ENCODE measurements around the gene ARHGEF10L.

The ARHGEF10L gene

GRCh38 chr1:17558541-17558940, 19.0 kb downstream of the ARHGEF10L start:
- no peak for DNase-seq (ENCODE audit: low read depth)
- H3K4me3 ChIP-seq (ENCODE audit: low read depth, low read length), result no peak overlapping the region
- no peak for TF ChIP-seq CTCF (IDR thresholded peaks at IDR 0.05; ENCODE audit: control insufficient read depth, extremely low read depth, insufficient read depth)

GRCh38 chr1:17558954-17559614, 19.6 kb downstream of the ARHGEF10L start:
- no peak overlapping the region for H3K4me3 ChIP-seq (ENCODE audit: low read depth, low read length)
- TF ChIP-seq CTCF (IDR thresholded peaks at IDR 0.05; ENCODE audit: control insufficient read depth, extremely low read depth, insufficient read depth), result no peak
- no peak for DNase-seq (ENCODE audit: low read depth)

- no peak for DNase-seq (ENCODE audit: low read depth)
- no peak overlapping the region for H3K4me3 ChIP-seq (ENCODE audit: low read depth, low read length)
- TF ChIP-seq CTCF (IDR thresholded peaks at IDR 0.05; ENCODE audit: control insufficient read depth, extremely low read depth, insufficient read depth), result no peak
Measured at GRCh38 chr1:17559615-17560419, 20.3 kb downstream of the ARHGEF10L start.

- no peak for TF ChIP-seq CTCF (IDR thresholded peaks at IDR 0.05; ENCODE audit: control insufficient read depth, extremely low read depth, insufficient read depth)
- no peak for DNase-seq (ENCODE audit: low read depth)
- H3K4me3 ChIP-seq (ENCODE audit: low read depth, low read length), result no peak overlapping the region
Measured at GRCh38 chr1:17561247-17561548, 21.7 kb downstream of the ARHGEF10L start.

GRCh38 chr1:17561561-17561985, 22.1 kb downstream of the ARHGEF10L start:
- no peak for DNase-seq (ENCODE audit: low read depth)
- H3K4me3 ChIP-seq (ENCODE audit: low read depth, low read length), result no peak overlapping the region
- TF ChIP-seq CTCF (IDR thresholded peaks at IDR 0.05; ENCODE audit: control insufficient read depth, extremely low read depth, insufficient read depth), result no peak

- no peak for TF ChIP-seq CTCF (IDR thresholded peaks at IDR 0.05; ENCODE audit: control insufficient read depth, extremely low read depth, insufficient read depth)
Measured at GRCh38 chr1:17562375-17562774, 22.9 kb downstream of the ARHGEF10L start.

More at GRCh38 chr1:17562375-17562774, 22.9 kb downstream of the ARHGEF10L start:
- no peak for DNase-seq (ENCODE audit: low read depth)
- H3K4me3 ChIP-seq (ENCODE audit: low read depth, low read length), result no peak overlapping the region
